ENCODE results near the gene ABCC10. TPM values are rescaled to one million over a fixed set of nuclear protein-coding genes. Genes with fewer than 3 reads are reported as not detected.

The ABCC10 gene
- polyA plus RNA-seq, 2 of the 4 experiments (the other 2 are of a cell fraction): 6.8 to 9.3 TPM

DNA sequence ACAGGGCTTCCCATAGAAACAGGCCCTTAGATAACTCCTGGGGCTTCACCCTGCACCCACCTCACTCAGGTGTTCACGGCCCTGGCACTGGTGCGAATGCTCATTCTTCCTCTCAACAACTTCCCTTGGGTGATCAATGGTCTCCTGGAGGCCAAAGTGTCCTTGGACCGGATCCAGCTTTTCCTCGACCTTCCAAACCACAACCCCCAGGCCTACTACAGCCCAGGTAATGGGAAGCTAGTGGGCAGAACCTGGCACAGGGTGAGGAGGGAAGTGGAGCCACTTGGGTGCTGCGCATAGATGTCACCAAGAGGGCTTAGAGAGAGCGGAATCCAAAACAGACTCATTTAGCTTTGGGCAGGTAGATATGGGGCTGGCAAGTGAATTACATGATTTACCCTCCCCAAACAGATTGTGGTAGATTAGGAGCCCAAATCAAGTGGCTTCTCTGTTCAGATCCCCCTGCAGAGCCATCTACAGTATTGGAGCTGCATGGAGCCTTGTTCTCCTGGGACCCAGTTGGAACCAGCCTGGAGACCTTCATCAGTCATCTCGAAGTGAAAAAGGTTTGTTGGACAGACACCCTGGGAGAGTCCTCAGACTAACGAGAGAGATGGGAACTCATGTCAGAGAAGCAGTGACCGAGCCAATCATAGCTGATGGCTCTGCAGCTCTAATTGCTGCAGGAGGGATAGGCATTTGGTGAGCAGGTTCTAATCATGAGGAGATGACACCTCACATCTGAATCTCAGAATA is 8.5 kb downstream of the ABCC10 start (continued):
- TF ChIP-seq RARB (CRISPR knock-in tag; IDR thresholded peaks at IDR 0.05) (no peak), RNF2 (IDR thresholded peaks at IDR 0.05; ENCODE audit: borderline replicate concordance, low read depth) (no peak), FOSB (CRISPR knock-in tag; IDR thresholded peaks at IDR 0.05) (no peak), ZFP36 (IDR thresholded peaks at IDR 0.05; ENCODE audit: borderline replicate concordance, partially characterized antibody) (no peak)

DNA sequence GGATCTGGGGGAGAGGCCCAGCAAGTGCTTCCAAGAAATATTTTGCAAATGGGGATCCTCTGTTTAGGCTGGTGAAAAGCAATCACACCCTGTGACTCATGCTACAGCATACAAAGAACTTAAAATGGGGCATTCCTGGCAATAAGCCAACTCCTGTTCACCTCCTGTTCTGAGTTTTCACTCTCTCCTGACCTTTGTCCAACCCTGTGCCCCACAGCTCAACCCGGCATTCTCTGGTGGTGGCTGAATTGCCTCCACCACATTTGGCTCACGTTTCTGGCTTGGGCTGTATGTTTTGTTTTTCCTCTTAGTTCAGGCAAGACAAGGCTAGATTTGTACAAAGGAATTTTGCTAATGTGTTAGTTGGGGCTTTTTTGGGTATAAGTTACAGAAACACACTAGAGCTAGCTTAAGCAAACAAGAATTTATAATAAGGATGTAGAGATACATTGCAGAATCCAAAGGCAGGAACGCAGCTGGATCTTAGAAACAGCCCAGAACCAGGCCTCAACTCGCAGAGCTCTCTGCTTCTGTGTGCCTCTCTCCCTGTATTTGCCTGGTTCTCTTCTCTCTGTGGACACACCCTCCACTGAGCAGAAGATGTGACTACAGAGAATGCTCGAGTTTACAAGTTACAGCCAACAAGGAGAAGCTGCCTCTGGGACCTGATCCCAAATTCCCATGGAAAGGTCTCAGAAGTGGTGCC is 9.4 kb downstream of the ABCC10 start:
- WGBS (ENCODE audit: missing lambda C conversion rate): 35% methylated on average over 5 of the region's 5 CpGs
- no peak for TF ChIP-seq FOSL2 (IDR thresholded peaks at IDR 0.05)
- TF ChIP-seq FOSL2 (CRISPR knock-in tag; IDR thresholded peaks at IDR 0.05): peak; percentile 31; the same call in 1 of the 2 replicates
- TF ChIP-seq JUN (IDR thresholded peaks at IDR 0.05): 0 out of 5 replicates have a peak, but pooled peaks of 1 of the 2 experiments have one; percentile 20
- TF ChIP-seq CEBPB (IDR thresholded peaks at IDR 0.05): no peak
- Histone ChIP-seq H3K4me3 (no peak overlapping the region), H3K27ac (peak overlapping the region; percentile 47 to 70; a peak in 4 of 6 replicates), H3K4me1 (peaks cover 20% of the 10 kb centered on the region), H3K4me2 (peak overlapping the region; percentile 69), H3K9me3 (no peaks in the 10 kb centered on the region)
- CTCF ChIA-PET: interaction anchor here (1.1 to 1.4 kb wide), 8 partner anchors 9 to 265 kb away, joined by 3 to 5 read pairs (median 4); partner anchors contain the start of gene CRIP3
- POLR2A ChIA-PET: interaction anchor here (0.6 to 2.2 kb wide), 3 partner anchors 9 to 67 kb away, joined by 3 to 14 read pairs (median 5); partner anchors contain the start of genes ABCC10 and ZNF318
- ATAC-seq (peak; percentile 55 to 79; a peak in 3 of 6 replicates), FAIRE-seq (no peak), DNase-seq (ENCODE audit: low read depth in 1 of 2, low spot score in 1 of 2) (peak; percentile 48 to 62)

DNA sequence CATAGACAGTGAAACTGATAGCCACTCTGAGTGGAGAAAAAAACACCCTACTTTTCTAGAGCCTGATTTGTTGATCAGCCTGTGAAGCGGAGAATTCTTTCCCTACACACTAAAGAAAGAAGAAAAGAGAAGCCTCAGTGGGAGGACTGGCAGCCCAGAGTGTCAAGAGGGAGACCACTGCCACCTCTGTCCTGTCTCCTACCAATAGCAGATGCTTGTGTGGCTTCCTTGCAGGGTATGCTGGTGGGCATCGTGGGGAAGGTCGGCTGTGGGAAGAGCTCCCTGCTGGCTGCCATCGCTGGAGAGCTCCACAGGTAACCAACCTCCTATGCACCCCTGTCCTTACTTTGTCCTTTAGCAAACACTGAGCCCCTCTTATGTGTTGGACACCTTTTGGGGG is 10.4 kb downstream of the ABCC10 start:
- H3K4me1 ChIP-seq: peaks cover 20% of the 10 kb centered on the region
- H3K4me3 ChIP-seq: no peak overlapping the region
- FAIRE-seq: no peak
- no peak for TF ChIP-seq SMC3 (IDR thresholded peaks at IDR 0.05)
- TF ChIP-seq RFX5 (IDR thresholded peaks at IDR 0.05): no peak
- TF ChIP-seq CBX8 (IDR thresholded peaks at IDR 0.05): no peak
- TF ChIP-seq ZNF302 (CRISPR knock-in tag; IDR thresholded peaks at IDR 0.05): no peak
- no peak for TF ChIP-seq NFE2L2 (conservative IDR thresholded peaks at IDR 0.05; ENCODE audit: low read length)
- TF ChIP-seq JUNB (IDR thresholded peaks at IDR 0.05): no peak
- TF ChIP-seq MYC (IDR thresholded peaks at IDR 0.05; ENCODE audit: borderline replicate concordance, low read length): no peak
- POLR2A ChIA-PET: interaction anchor here (2.2 kb wide), 1 partner anchor 10 kb away, joined by 14 read pairs; the partner anchor contains the start of gene ABCC10
- 70% methylated on average over 4 of the region's 4 CpGs for WGBS (ENCODE audit: missing lambda C conversion rate)
- ATAC-seq: no peak
- CTCF ChIA-PET: interaction anchor here (1.1 to 1.9 kb wide), 6 partner anchors 10 to 266 kb away, joined by 3 to 6 read pairs (median 4); partner anchors contain the start of gene CRIP3
- no peak for DNase-seq (ENCODE audit: low read depth in 1 of 2, low spot score in 1 of 2)
- no peak overlapping the region for H3K4me2 ChIP-seq
- no peaks in the 10 kb centered on the region for H3K9me3 ChIP-seq
- H3K27ac ChIP-seq: no peak overlapping the region

DNA sequence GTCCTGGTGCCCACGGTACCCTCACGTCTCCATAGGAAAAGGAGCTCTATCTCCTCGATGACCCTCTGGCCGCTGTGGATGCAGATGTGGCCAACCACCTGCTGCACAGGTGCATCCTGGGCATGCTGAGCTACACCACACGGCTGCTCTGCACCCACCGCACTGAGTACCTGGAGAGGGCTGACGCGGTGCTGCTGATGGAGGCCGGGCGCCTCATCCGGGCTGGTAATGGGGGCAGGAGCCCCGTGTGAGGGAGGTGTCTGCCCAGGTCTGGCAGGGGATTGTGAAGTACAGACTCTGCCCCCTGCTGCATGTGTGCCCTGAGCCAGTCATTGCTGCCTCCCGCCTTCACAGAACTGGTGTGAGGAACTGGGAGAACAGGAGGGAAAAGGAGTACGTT is 15.6 kb downstream of the ABCC10 start:
- POLR2A ChIA-PET: no interaction called here
- CTCF ChIA-PET: interaction anchor here (0.6 to 1.8 kb wide), 4 partner anchors 10 to 64 kb away, joined by 3 to 11 read pairs (median 5); no protein-coding TSS in a partner anchor
- H3K27ac ChIP-seq: no peak overlapping the region
- DNase-seq (ENCODE audit: low read depth in 1 of 2, low spot score in 1 of 2): no peak
- H3K9me3 ChIP-seq: no peaks in the 10 kb centered on the region
- no peak for TF ChIP-seq RAD21 (conservative IDR thresholded peaks at IDR 0.05 in 1 of 2, IDR thresholded peaks at IDR 0.05 in 1 of 2)
- H3K4me1 ChIP-seq: no peaks in the 10 kb centered on the region
- no peak overlapping the region for H3K4me3 ChIP-seq
- ATAC-seq: no peak
- no peak overlapping the region for H3K4me2 ChIP-seq
- WGBS (ENCODE audit: missing lambda C conversion rate): 83% methylated on average over 5 of the region's 14 CpGs
- no peak for FAIRE-seq

DNA sequence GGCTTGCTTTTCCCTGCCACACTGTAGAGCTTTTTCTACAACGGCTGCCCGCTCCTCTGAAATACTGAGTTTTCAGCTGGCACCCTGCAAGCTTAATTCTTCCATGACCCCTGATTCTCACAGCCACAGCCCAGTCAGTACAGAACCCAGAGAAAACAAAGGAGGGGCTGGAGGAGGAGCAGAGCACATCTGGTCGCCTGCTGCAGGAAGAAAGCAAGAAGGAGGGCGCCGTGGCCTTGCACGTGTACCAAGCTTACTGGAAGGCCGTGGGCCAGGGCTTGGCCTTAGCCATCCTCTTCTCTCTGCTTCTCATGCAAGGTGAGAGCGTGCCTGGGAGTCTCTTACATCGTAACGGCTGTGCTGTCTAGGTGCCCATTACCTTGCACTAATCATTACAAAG is 16.7 kb downstream of the ABCC10 start:
- ATAC-seq: peak in 1 of 2 experiments; percentile 17; a peak in 1 of 6 replicates

More for the DNA sequence above, 16.7 kb downstream of the ABCC10 start:
- TF ChIP-seq, protein P1, sequence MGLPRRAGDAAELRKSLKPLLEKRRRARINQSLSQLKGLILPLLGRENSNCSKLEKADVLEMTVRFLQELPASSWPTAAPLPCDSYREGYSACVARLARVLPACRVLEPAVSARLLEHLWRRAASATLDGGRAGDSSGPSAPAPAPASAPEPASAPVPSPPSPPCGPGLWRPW (IDR thresholded peaks at IDR 0.05): no peak
- TF ChIP-seq MAFK (IDR thresholded peaks at IDR 0.05; ENCODE audit: partially characterized antibody) (no peak), EHF (CRISPR knock-in tag; IDR thresholded peaks at IDR 0.05) (no peak), ZSCAN20 (CRISPR knock-in tag; IDR thresholded peaks at IDR 0.05) (no peak), NFE2L2 (conservative IDR thresholded peaks at IDR 0.05; ENCODE audit: low read length) (no peak), EP300 (IDR thresholded peaks at IDR 0.05) (no peak), BHLHE40 (IDR thresholded peaks at IDR 0.05; ENCODE audit: low read depth, low read length) (no peak), POLR2AphosphoS2 (conservative IDR thresholded peaks at IDR 0.05; ENCODE audit: low read length) (no peak), JUNB (IDR thresholded peaks at IDR 0.05) (no peak), SMC3 (IDR thresholded peaks at IDR 0.05) (no peak), RFX5 (IDR thresholded peaks at IDR 0.05) (no peak), PHF8 (IDR thresholded peaks at IDR 0.05; ENCODE audit: borderline replicate concordance, low read depth) (no peak)
- TF ChIP-seq, protein P2, sequence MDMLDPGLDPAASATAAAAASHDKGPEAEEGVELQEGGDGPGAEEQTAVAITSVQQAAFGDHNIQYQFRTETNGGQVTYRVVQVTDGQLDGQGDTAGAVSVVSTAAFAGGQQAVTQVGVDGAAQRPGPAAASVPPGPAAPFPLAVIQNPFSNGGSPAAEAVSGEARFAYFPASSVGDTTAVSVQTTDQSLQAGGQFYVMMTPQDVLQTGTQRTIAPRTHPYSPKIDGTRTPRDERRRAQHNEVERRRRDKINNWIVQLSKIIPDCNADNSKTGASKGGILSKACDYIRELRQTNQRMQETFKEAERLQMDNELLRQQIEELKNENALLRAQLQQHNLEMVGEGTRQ (IDR thresholded peaks at IDR 0.05): no peak
- TF ChIP-seq, protein P3, sequence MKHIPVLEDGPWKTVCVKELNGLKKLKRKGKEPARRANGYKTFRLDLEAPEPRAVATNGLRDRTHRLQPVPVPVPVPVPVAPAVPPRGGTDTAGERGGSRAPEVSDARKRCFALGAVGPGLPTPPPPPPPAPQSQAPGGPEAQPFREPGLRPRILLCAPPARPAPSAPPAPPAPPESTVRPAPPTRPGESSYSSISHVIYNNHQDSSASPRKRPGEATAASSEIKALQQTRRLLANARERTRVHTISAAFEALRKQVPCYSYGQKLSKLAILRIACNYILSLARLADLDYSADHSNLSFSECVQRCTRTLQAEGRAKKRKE (CRISPR knock-in tag; IDR thresholded peaks at IDR 0.05; ENCODE audit: low read depth): no peak
- no peak overlapping the region for H3K4me2 ChIP-seq
- no peaks in the 10 kb centered on the region for H3K4me1 ChIP-seq
- no peak overlapping the region for H3K27ac ChIP-seq
- 90% methylated on average over 10 of the region's 10 CpGs for WGBS (ENCODE audit: missing lambda C conversion rate)
- H3K9me3 ChIP-seq: no peaks in the 10 kb centered on the region
- ChIA-PET CTCF (interaction anchor here (0.9 to 1.8 kb wide), 4 partner anchors 9 to 63 kb away, joined by 3 to 11 read pairs (median 5); no protein-coding TSS in a partner anchor), POLR2A (no interaction called here)
- FAIRE-seq (no peak), DNase-seq (ENCODE audit: low read depth in 1 of 2, low spot score in 1 of 2) (no peak)
- H3K4me3 ChIP-seq: no peak overlapping the region
